Neural cell (in vitro differentiated cells): ENCODE results near the gene SLC45A1. TPM values are rescaled to one million over a fixed set of nuclear protein-coding genes. Genes with fewer than 3 reads are reported as not detected.

Experiments used
- H2AFZ ChIP-seq: fragments of 200-600, 300-800 bp; sonication (generic), shearing (Covaris generic); 2 replicates; pipeline ENCODE4 v1.6.0; 2014; ENCODE audit warnings: low read depth, mild to moderate bottlenecking, antibody characterized with exemption, low read length, moderate library complexity
- H3F3A ChIP-seq: fragments of 200-600 bp; shearing (Covaris generic); 2 replicates; pipeline ENCODE4 v1.6.1; 2016; ENCODE audit warnings: mild to moderate bottlenecking, moderate library complexity, mixed read lengths, antibody characterized with exemption, low read length; ENCODE audit not compliant: insufficient read depth, poor library complexity, severe bottlenecking
- H3K27ac ChIP-seq: fragments of 200-600, 300-800 bp; sonication (generic), shearing (Covaris generic); 2 replicates; pipeline ENCODE4 v1.5.1; 2014; ENCODE audit warnings: mild to moderate bottlenecking, low read length, moderate library complexity
- H3K27me3 ChIP-seq: fragments of 300-800, 200-600 bp; sonication (generic), shearing (Covaris generic); 2 replicates; pipeline ENCODE4 v1.6.0; 2014; ENCODE audit warnings: mild to moderate bottlenecking, low read depth, low read length, moderate library complexity; ENCODE audit not compliant: insufficient read depth
- H3K36me3 ChIP-seq: fragments of 300-800, 200-600 bp; sonication (generic), shearing (Covaris generic); 2 replicates; pipeline ENCODE4 v1.5.1; 2014; ENCODE audit warnings: mild to moderate bottlenecking, antibody characterized with exemption, low read length, moderate library complexity; ENCODE audit not compliant: insufficient read depth
- H3K4me2 ChIP-seq: fragments of 300-800, 200-600 bp; sonication (generic), shearing (Covaris generic); 2 replicates; pipeline ENCODE4 v1.6.0; 2014; ENCODE audit warnings: mild to moderate bottlenecking, low read length
- H3K4me3 ChIP-seq: fragments of 300-800, 200-600 bp; sonication (generic), shearing (Covaris generic); 2 replicates; pipeline ENCODE4 v1.5.1; 2014; ENCODE audit warnings: mild to moderate bottlenecking, low read length, moderate library complexity
- H3K79me2 ChIP-seq: fragments of 200-600 bp; shearing (Covaris generic); replicated peaks from 2 replicates; pipeline ENCODE4 v1.6.0; 2014; ENCODE audit warnings: mild to moderate bottlenecking, low read length, moderate library complexity; ENCODE audit not compliant: insufficient read depth
- H3K9ac ChIP-seq: fragments of 300-800, 200-600 bp; sonication (generic), shearing (Covaris generic); 2 replicates; pipeline ENCODE4 v1.6.1; 2016; ENCODE audit warnings: mild to moderate bottlenecking, low read length, mixed read lengths
- H3K9me2 ChIP-seq: fragments of 200-600 bp; shearing (Covaris generic); 2 replicates; pipeline ENCODE4 v1.6.1; 2016; ENCODE audit warnings: mild to moderate bottlenecking, low read length, mixed read lengths; ENCODE audit not compliant: insufficient read depth
- H3K9me3 ChIP-seq: fragments of 200-600, 300-800 bp; sonication (generic), shearing (Covaris generic); 2 replicates; pipeline ENCODE4 v1.6.1; 2016; ENCODE audit warnings: mild to moderate bottlenecking, mixed run types, low read length, moderate library complexity, mixed read lengths
- H4K20me1 ChIP-seq: fragments of 200-600 bp; shearing (Covaris generic); 2 replicates; pipeline ENCODE4 v1.6.1; 2016; ENCODE audit warnings: mild to moderate bottlenecking, mixed run types; ENCODE audit not compliant: insufficient read depth
- EP300 ChIP-seq: fragments of 450-650 bp; conservative IDR thresholded peaks from 2 replicates; pipeline ENCODE4 v1.6.1; 2014; ENCODE audit warnings: antibody characterized with exemption, mild to moderate bottlenecking, moderate library complexity; ENCODE audit not compliant: poor library complexity, severe bottlenecking
- EZH2 ChIP-seq: fragments of 200-600, 300-800 bp; shearing (Covaris generic), sonication (generic); IDR thresholded peaks from 2 replicates; pipeline ENCODE4 v1.6.1; 2014; ENCODE audit warnings: antibody characterized with exemption, low read length, borderline replicate concordance, mild to moderate bottlenecking; ENCODE audit not compliant: insufficient read depth, poor library complexity, severe bottlenecking
- MXI1 ChIP-seq: fragments of 450-650 bp; conservative IDR thresholded peaks from 2 replicates; pipeline ENCODE4 v1.6.1; 2014; ENCODE audit warnings: antibody characterized with exemption, mild to moderate bottlenecking; ENCODE audit not compliant: poor library complexity, severe bottlenecking
- POLR2AphosphoS5 ChIP-seq: IDR thresholded peaks from 2 replicates; pipeline ENCODE4 v1.6.1; 2012
- RAD21 ChIP-seq: fragments of 450-650 bp; conservative IDR thresholded peaks from 2 replicates; pipeline ENCODE4 v1.6.1; 2014; ENCODE audit warnings: antibody characterized with exemption, mild to moderate bottlenecking, moderate library complexity
- REST ChIP-seq: IDR thresholded peaks from 2 replicates; pipeline ENCODE4 v1.6.1; 2012; ENCODE audit warnings: borderline replicate concordance
- SMC3 ChIP-seq: fragments of 450-650 bp; conservative IDR thresholded peaks from 2 replicates; pipeline ENCODE4 v1.6.1; 2014; ENCODE audit warnings: antibody characterized with exemption, mild to moderate bottlenecking, moderate library complexity; ENCODE audit not compliant: poor library complexity
- TAF1 ChIP-seq: IDR thresholded peaks from 2 replicates; pipeline ENCODE4 v1.6.1; 2012; ENCODE audit warnings: low read depth
- polyA plus RNA-seq: library from polyadenylated mRNA; depleted of rRNA; stranded (reverse); fragments of >200 nt; gene quantifications from 2 replicates; pipeline ENCODE4 v1.2.3, GENCODE V29; 2014
- TF ChIP-seq, protein P1 (sequence below): fragments of 450-650 bp; IDR thresholded peaks from 2 replicates; pipeline ENCODE4 v1.5.1; 2014; ENCODE audit warnings: antibody characterized with exemption, mild to moderate bottlenecking, moderate library complexity; ENCODE audit not compliant: poor library complexity, severe bottlenecking

SLC45A1 gene
- polyA plus RNA-seq, 1 donor from 2014 or later, result 7.1 TPM

DNA sequence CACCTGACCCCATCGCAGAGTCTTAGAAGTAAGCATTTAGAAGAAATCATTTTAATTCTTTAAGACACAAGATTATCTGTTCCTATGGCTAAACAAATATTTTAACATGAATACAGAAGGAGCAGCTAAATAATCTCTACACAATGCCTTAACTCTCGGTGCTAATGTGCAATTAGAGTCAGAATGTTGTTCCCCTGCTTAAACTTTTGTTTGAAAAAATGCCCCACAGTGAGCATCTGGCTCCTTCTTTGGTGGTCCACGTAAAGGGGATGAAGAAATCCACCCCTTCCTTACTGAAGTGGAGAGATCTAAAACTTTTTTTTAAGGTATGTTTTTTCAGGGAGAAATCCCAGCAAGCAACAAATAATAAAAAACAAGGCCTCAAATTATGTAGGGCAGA, 55.2 kb downstream of the SLC45A1 start:
- H3K27ac ChIP-seq, result peak overlapping the region; percentile 46
- H3K36me3 ChIP-seq, result no peaks in the 10 kb centered on the region
- H3K9ac ChIP-seq, result no peak overlapping the region
- H3K4me3 ChIP-seq, result peak overlapping the region; percentile 30
- H3K9me3 ChIP-seq, result no peaks in the 10 kb centered on the region
- no peaks in the 10 kb centered on the region for H3F3A ChIP-seq
- no peaks in the 10 kb centered on the region for H4K20me1 ChIP-seq
- no peaks in the 10 kb centered on the region for H3K9me2 ChIP-seq
- H2AFZ ChIP-seq, result no peak overlapping the region
- TF ChIP-seq EP300 (no peak), MXI1 (no peak), REST (no peak), RAD21 (no peak), TAF1 (no peak), EZH2 (no peak), POLR2AphosphoS5 (no peak), SMC3 (no peak)
- TF ChIP-seq, protein P1, sequence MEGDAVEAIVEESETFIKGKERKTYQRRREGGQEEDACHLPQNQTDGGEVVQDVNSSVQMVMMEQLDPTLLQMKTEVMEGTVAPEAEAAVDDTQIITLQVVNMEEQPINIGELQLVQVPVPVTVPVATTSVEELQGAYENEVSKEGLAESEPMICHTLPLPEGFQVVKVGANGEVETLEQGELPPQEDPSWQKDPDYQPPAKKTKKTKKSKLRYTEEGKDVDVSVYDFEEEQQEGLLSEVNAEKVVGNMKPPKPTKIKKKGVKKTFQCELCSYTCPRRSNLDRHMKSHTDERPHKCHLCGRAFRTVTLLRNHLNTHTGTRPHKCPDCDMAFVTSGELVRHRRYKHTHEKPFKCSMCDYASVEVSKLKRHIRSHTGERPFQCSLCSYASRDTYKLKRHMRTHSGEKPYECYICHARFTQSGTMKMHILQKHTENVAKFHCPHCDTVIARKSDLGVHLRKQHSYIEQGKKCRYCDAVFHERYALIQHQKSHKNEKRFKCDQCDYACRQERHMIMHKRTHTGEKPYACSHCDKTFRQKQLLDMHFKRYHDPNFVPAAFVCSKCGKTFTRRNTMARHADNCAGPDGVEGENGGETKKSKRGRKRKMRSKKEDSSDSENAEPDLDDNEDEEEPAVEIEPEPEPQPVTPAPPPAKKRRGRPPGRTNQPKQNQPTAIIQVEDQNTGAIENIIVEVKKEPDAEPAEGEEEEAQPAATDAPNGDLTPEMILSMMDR, result no peak
- peaks cover 8% of the 10 kb centered on the region for H3K79me2 ChIP-seq
- no peaks in the 10 kb centered on the region for H3K27me3 ChIP-seq
- H3K4me2 ChIP-seq, result no peak overlapping the region

DNA sequence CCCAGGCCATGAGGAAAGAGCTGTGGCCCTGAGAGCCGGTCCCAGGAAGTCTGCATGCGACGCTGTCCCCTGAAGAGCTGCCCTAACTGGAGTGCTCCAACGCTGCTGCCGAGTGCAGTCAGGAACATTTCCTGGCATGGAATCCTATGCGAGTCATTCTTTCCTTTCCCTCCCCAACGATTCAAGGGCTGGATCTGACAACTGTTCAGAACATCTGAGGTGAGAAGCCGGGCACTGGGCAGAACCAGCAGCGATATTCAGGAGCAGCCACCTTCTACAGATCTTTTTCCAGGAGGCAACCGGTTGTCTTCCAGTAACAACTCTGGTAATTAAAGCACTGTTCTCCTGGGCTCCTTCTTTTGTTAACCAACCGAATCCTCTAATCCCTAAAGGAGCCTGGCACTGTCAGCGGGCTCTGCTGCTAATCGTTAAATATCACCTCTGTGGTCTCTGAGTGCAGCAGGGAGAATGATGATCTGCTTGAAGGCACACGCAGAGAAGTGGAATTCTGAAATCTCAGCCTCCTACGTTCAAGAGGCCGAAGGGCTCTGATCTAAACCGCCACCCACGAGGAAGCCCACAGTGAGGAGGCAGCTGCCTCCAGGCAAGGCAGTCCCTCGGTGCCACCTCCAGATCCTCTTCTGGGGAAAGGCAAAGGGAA, 55.8 kb downstream of the SLC45A1 start:
- Histone ChIP-seq H2AFZ (no peak overlapping the region), H3K9me3 (no peaks in the 10 kb centered on the region), H3K36me3 (no peaks in the 10 kb centered on the region), H3K27ac (peak overlapping the region; percentile 46), H3K4me3 (peak overlapping the region; percentile 30), H3F3A (no peaks in the 10 kb centered on the region), H3K9me2 (no peaks in the 10 kb centered on the region), H3K9ac (peak overlapping the region; percentile 0), H3K4me2 (no peak overlapping the region), H3K79me2 (peaks cover 7% of the 10 kb centered on the region), H4K20me1 (no peaks in the 10 kb centered on the region), H3K27me3 (no peaks in the 10 kb centered on the region)
- TF ChIP-seq EZH2 (no peak), MXI1 (no peak), TAF1 (no peak), EP300 (no peak), REST (no peak), POLR2AphosphoS5 (no peak), SMC3 (no peak), RAD21 (no peak)
- TF ChIP-seq, protein P1, result no peak
